ENCODE measurements around the gene RECK.

DNA sequence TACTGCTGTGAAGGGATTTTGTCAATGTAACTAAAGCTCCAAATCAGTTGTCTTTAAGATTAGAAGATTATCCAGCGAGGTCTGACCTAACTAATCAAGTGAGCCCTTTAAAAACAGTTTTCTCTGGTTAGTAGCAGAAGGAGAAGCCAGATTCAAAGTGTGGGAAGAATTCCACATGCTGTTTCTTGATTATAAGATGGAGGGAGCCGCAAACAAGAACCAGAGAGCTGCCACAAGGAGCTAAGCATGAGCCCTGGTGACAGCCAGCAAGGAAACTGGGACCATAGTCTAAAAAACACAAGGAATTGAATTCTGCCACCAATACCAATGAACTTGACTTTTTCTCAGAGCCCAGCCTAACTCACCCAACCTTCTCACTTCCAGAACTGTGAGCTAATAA lies 41.8 kb upstream of the RECK start:
- no peak for TF ChIP-seq POLR2A (IDR thresholded peaks at IDR 0.05; ENCODE audit: low read length)
- no peak for TF ChIP-seq GATA1 (IDR thresholded peaks at IDR 0.05; ENCODE audit: low read depth, low read length)
